Naive thymus-derived CD4-positive, alpha-beta T cell (primary cell): ENCODE data around the gene B9D2. TPM values are rescaled to one million over a fixed set of nuclear protein-coding genes. Genes with fewer than 3 reads are reported as not detected.

ENCODE experiments used
- ATAC-seq: fragments of 150-1000 bp; cut with Tn5 transposase; 2 replicates; pipeline ENCODE4 v1.10.0; 2021; ENCODE audit warnings: mild to moderate bottlenecking, moderate library complexity
- CTCF ChIA-PET: fragments of 350-600 bp; sonication (Branson Sonifier 250); formaldehyde crosslinking; loops from one replicate; lab custom pipeline; 2021; ENCODE audit warnings: antibody characterized with exemption; lab: Charles Lee
- POLR2A ChIA-PET: fragments of 350-600 bp; sonication (Branson Sonifier 250); formaldehyde crosslinking; loops from one replicate; lab custom pipeline; 2021; ENCODE audit warnings: antibody characterized with exemption, inconsistent platforms; lab: Charles Lee
- DNase-seq, 9 donors: peaks; one replicate each; pipeline versions ENCODE4 v3.0.0 to v3.0.0-alpha.2; 2020 to 2022; ENCODE audit warnings: mixed read lengths in 1 of 9
- H3K27ac ChIP-seq: one replicate; pipeline ENCODE4 v1.7.0; 2013; ENCODE audit warnings: mild to moderate bottlenecking, low read depth, low read length, moderate library complexity
- H3K27me3 ChIP-seq, 2 donors: one replicate each; pipeline ENCODE4 v1.7.0; 2013; ENCODE audit warnings: low read length in 2 of 2, mild to moderate bottlenecking in 2 of 2, moderate library complexity in 2 of 2; ENCODE audit not compliant: control insufficient read depth in 2 of 2, insufficient read depth in 2 of 2
- H3K36me3 ChIP-seq, 3 experiments: 1 replicate in 2 of 3; 2 replicates in 1 of 3; pipeline ENCODE4 v1.7.0; 2013; ENCODE audit warnings: low read length in 3 of 3, mild to moderate bottlenecking in 3 of 3, moderate library complexity in 1 of 3; ENCODE audit not compliant: insufficient read depth in 3 of 3, control insufficient read depth in 2 of 3
- H3K4me1 ChIP-seq, 2 donors: one replicate each; pipeline ENCODE4 v1.7.0; 2013; ENCODE audit warnings: low read length in 2 of 2, mild to moderate bottlenecking in 2 of 2, moderate library complexity in 1 of 2; ENCODE audit not compliant: control insufficient read depth in 2 of 2, insufficient read depth in 2 of 2
- H3K4me3 ChIP-seq: 2 replicates; pipeline ENCODE4 v1.7.0; 2013; ENCODE audit warnings: mild to moderate bottlenecking, low read length
- H3K9me3 ChIP-seq, 3 experiments: 1 replicate in 2 of 3; 2 replicates in 1 of 3; pipeline ENCODE4 v1.7.0; 2013; ENCODE audit warnings: low read length in 3 of 3; ENCODE audit not compliant: control insufficient read depth in 2 of 3
- H3K27ac Mint-ChIP-seq, 9 donors: one replicate each; pipeline ENCODE4 v1.8.0; 2020 to 2022; ENCODE audit warnings: mixed read lengths in 9 of 9, mild to moderate bottlenecking in 8 of 9, moderate library complexity in 5 of 9, inconsistent platforms in 2 of 9
- H3K27me3 Mint-ChIP-seq, 5 donors: one replicate each; pipeline ENCODE4 v1.8.0; 2021 to 2022; ENCODE audit warnings: mixed read lengths in 5 of 5, mild to moderate bottlenecking in 1 of 5
- H3K36me3 Mint-ChIP-seq, 5 donors: one replicate each; pipeline ENCODE4 v1.8.0; 2020 to 2022; ENCODE audit warnings: mixed read lengths in 5 of 5, mild to moderate bottlenecking in 3 of 5, inconsistent platforms in 1 of 5
- H3K4me1 Mint-ChIP-seq, 7 donors: one replicate each; pipeline ENCODE4 v1.8.0; 2020 to 2022; ENCODE audit warnings: mixed read lengths in 7 of 7, mild to moderate bottlenecking in 3 of 7, inconsistent platforms in 1 of 7
- H3K4me3 Mint-ChIP-seq, 10 donors: one replicate each; pipeline ENCODE4 v1.8.0; 2020 to 2022; ENCODE audit warnings: mild to moderate bottlenecking in 10 of 10, mixed read lengths in 10 of 10, moderate library complexity in 6 of 10, inconsistent platforms in 2 of 10
- H3K9me3 Mint-ChIP-seq, 11 donors: one replicate each; pipeline ENCODE4 v1.8.0; 2020 to 2022; ENCODE audit warnings: mixed read lengths in 11 of 11, mild to moderate bottlenecking in 4 of 11, inconsistent platforms in 1 of 11, moderate library complexity in 1 of 11
- intact Hi-C, 2 donors: fragments of 100-400 bp; cut with micrococcal nuclease; formaldehyde crosslinking; loops; one replicate each; pipeline ENCODE4 v1.15.1; 2023
- polyA plus RNA-seq, 2 donors: library from polyadenylated mRNA; unstranded; fragments of 300-500 nt; fragmentation: Illumina TruSeq; gene quantifications; one replicate each; pipeline ENCODE4 v1.2.3, GENCODE V29; 2021
- total RNA-seq, 6 experiments: library from RNA in 5 of 6; stranded (reverse) in 5 of 6; gene quantifications; 1 replicate in 5 of 6; 2 replicates in 1 of 6; pipeline ENCODE4 v1.2.3 and lab custom pipeline; 2021 to 2026

The B9D2 gene
- total and polyA plus RNA-seq, 7 experiments from 2014 or later, result 11.6 to 38.9 (median 18.0) TPM

DNA sequence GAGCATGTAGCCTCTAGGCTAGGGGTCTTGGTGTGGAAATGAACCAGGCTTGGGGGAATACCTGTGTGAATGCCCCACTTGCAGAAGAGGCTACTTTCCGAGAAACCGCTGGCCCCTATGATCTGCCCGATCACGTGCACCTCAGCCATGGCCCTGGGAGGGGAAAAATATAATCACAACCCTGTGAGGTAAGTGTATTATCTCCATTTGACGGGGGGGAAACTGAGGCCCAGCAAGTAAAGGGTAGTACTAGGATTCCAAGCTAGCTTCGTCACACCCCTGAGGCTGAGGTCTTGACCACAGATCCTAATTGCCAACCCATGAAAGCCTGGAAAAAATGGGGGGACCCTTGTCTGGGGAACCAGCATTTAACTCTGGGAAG, 587 bp downstream of the B9D2 start:
- H3K27ac ChIP-seq, result peak overlapping the region; percentile 99
- H3K36me3 Mint-ChIP-seq, result peaks cover 0 to 8% (median 3%) of the 10 kb centered on the region in 5 donors
- intact Hi-C loops, result loop anchor here (1.0 to 5.0 kb wide), 2 partner anchors 9 to 1016 kb away; partner anchors contain the start of genes C19orf47 (in 1 of the 2) and PLD3 (in 1 of the 2)
- no peaks in the 10 kb centered on the region for H3K27me3 ChIP-seq
- H3K9me3 ChIP-seq, result no peaks in the 10 kb centered on the region
- H3K36me3 ChIP-seq, result no peaks in the 10 kb centered on the region
- H3K27me3 Mint-ChIP-seq, result no peaks in the 10 kb centered on the region
- H3K4me1 ChIP-seq, result peaks cover 18 to 26% of the 10 kb centered on the region in 2 donors
- peak overlapping the region; percentile 98 for H3K4me3 ChIP-seq
- CTCF ChIA-PET, result interaction anchor here (0.5 to 4.2 kb wide), 6 partner anchors 8 to 88 kb away, joined by 3 to 39 read pairs (median 3); partner anchors contain the start of gene TGFB1
- no peak for DNase-seq
- POLR2A ChIA-PET, result interaction anchor here (0.6 to 5.2 kb wide), 20 partner anchors 9 to 879 kb away, joined by 3 to 127 read pairs (median 5); partner anchors contain the start of genes ACTMAP, BCKDHA, CCDC97 and COQ8B
- no peak for ATAC-seq
- H3K9me3 Mint-ChIP-seq, result no peaks in the 10 kb centered on the region
- peak overlapping the region; percentile 96 to 100 (median 99) for H3K27ac Mint-ChIP-seq
- peak overlapping the region; percentile 82 to 100 (median 98) for H3K4me3 Mint-ChIP-seq
- H3K4me1 Mint-ChIP-seq, result peaks cover 16 to 56% (median 44%) of the 10 kb centered on the region in 7 donors

DNA sequence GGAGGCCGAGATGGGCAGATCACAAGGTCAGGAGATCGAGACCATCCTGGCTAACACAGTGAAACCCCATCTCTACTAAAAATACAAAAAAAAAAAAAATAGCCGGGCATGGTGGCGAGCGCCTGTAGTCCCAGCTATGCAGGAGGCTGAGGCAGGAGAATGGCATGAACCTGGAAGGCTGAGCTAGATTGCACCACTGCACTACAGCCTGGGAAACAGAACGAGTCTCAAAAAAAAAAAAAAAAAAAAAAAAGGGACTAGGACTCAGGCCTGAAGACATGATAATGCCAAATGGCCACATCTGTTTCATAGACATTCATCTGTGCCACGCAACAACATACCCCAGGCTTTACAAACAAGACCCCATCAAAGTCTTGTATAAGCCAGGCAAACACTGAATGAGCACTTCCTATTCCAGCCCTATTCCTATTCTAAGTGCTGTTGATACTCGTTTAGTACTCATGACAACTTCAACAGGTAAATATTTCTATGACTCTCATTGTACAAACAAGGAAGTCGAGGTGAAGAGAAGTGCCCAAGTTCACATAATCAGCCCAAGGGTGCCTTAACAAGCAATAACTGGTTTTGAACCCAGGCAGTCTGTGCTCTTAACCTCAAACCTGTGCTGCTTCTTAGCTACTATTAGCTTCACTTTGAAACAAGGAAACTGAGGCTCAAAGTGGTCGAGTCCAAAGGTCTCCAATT, 1.7 kb downstream of the B9D2 start:
- DNase-seq (no peak), ATAC-seq (no peak)
- Histone ChIP-seq H3K36me3 (no peaks in the 10 kb centered on the region), H3K9me3 (no peaks in the 10 kb centered on the region), H3K4me3 (no peak overlapping the region), H3K27ac (peak overlapping the region; percentile 99), H3K4me1 (peaks cover 25 to 34% of the 10 kb centered on the region in 2 donors), H3K27me3 (no peaks in the 10 kb centered on the region)
- no peaks in the 10 kb centered on the region for H3K27me3 Mint-ChIP-seq
- POLR2A ChIA-PET, result interaction anchor here (1.4 to 5.2 kb wide), 5 partner anchors 10 to 99 kb away, joined by 6 to 127 read pairs (median 10); partner anchors contain the start of genes HNRNPUL1 and TGFB1
- H3K9me3 Mint-ChIP-seq, result no peaks in the 10 kb centered on the region
- H3K4me1 Mint-ChIP-seq, result peaks cover 27 to 67% (median 55%) of the 10 kb centered on the region in 7 donors
- H3K27ac Mint-ChIP-seq, result peak overlapping the region; percentile 96 to 100 (median 99)
- intact Hi-C loops, result loop anchor here in 1 of 2 donors (5.0 kb wide), 1 partner anchor 1015 kb away; the partner anchor contains the start of genes C19orf47 and PLD3
- H3K36me3 Mint-ChIP-seq, result peaks cover 0 to 8% (median 3%) of the 10 kb centered on the region in 5 donors
- peak overlapping the region; percentile 19 to 100 (median 96) for H3K4me3 Mint-ChIP-seq
- CTCF ChIA-PET, result interaction anchor here (0.6 to 4.2 kb wide), 2 partner anchors 10 to 60 kb away, joined by 4 to 39 read pairs; partner anchors contain the start of gene TGFB1

DNA sequence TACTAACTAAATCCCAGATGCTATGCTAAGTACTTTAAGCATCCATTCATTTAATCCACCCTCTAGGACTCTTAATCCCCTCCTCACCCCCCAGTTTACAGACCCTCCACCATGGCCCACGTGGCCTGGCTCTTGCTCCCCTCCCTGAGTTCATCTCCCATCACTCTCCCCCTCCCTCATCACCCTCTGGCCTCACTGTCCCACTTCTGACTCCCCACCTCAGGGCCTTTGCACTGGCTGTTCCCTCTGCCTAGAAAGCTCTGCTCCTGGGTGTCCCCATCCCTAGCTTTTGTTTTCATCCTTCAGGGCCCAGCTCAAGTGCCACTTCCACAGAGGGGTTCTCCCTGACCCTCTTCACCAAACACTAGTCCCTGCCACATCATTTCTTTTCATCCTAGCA, 4.2 kb downstream of the B9D2 start:
- no peak overlapping the region for H3K4me3 ChIP-seq
- CTCF ChIA-PET, result interaction anchor here (0.5 to 0.6 kb wide), 2 partner anchors 21 to 172 kb away, joined by 3 to 4 read pairs; no protein-coding TSS in a partner anchor

GRCh38 chr19:41357746-41358145, 6.2 kb downstream of the B9D2 start:
- H3K36me3 ChIP-seq, result peaks cover 0 to 8% (median 0%) of the 10 kb centered on the region in 3 experiments
- peak overlapping the region; percentile 96 for H3K27ac ChIP-seq
- peak overlapping the region; percentile 1 for H3K4me3 ChIP-seq
- CTCF ChIA-PET, result no interaction called here
- intact Hi-C loops, result loop anchor here in 1 of 2 donors (10.0 kb wide), 1 partner anchor 583 kb away; the partner anchor contains the start of genes MIA and RAB4B
- H3K4me3 Mint-ChIP-seq, result peak overlapping the region; percentile 52 to 91 (median 81)
- DNase-seq (no peak), ATAC-seq (no peak)
- H3K9me3 Mint-ChIP-seq, result peaks cover 0 to 3% (median 0%) of the 10 kb centered on the region in 11 donors
- peak overlapping the region; percentile 82 to 100 (median 97) for H3K27ac Mint-ChIP-seq
- POLR2A ChIA-PET, result interaction anchor here (1.0 to 2.1 kb wide), 6 partner anchors 11 to 94 kb away, joined by 3 to 12 read pairs (median 4); partner anchors contain the start of gene HNRNPUL1
- H3K9me3 ChIP-seq, result no peaks in the 10 kb centered on the region
- peaks cover 26 to 51% of the 10 kb centered on the region in 2 donors for H3K4me1 ChIP-seq
- no peaks in the 10 kb centered on the region for H3K27me3 ChIP-seq
- H3K36me3 Mint-ChIP-seq, result peaks cover 0 to 15% (median 0%) of the 10 kb centered on the region in 5 donors
- H3K4me1 Mint-ChIP-seq, result peaks cover 39 to 71% (median 56%) of the 10 kb centered on the region in 7 donors
- no peaks in the 10 kb centered on the region for H3K27me3 Mint-ChIP-seq

More for the DNA sequence above, 4.2 kb downstream of the B9D2 start:
- H3K4me1 ChIP-seq, result peaks cover 34 to 56% of the 10 kb centered on the region in 2 donors
- no peak overlapping the region for H3K27ac ChIP-seq
- DNase-seq (no peak), ATAC-seq (no peak)
- H3K4me1 Mint-ChIP-seq, result peaks cover 41 to 82% (median 69%) of the 10 kb centered on the region in 7 donors
- no peaks in the 10 kb centered on the region for H3K9me3 Mint-ChIP-seq
- H3K9me3 ChIP-seq, result no peaks in the 10 kb centered on the region
- intact Hi-C loops, result loop anchor here (5.0 to 10.0 kb wide), 2 partner anchors 585 to 1012 kb away; partner anchors contain the start of genes C19orf47 (in 1 of the 2), MIA (in 1 of the 2), PLD3 (in 1 of the 2) and RAB4B (in 1 of the 2)
- peaks cover 0 to 16% (median 0%) of the 10 kb centered on the region in 5 donors for H3K36me3 Mint-ChIP-seq
- H3K36me3 ChIP-seq, result no peaks in the 10 kb centered on the region
- no peaks in the 10 kb centered on the region for H3K27me3 Mint-ChIP-seq
- POLR2A ChIA-PET, result interaction anchor here (1.2 to 2.6 kb wide), 2 partner anchors 56 to 96 kb away, joined by 3 to 10 read pairs; partner anchors contain the start of gene HNRNPUL1
- H3K27ac Mint-ChIP-seq, result peak overlapping the region; percentile 14 to 76 (median 53)
- H3K27me3 ChIP-seq, result no peaks in the 10 kb centered on the region
- H3K4me3 Mint-ChIP-seq, result peak overlapping the region in 4 of 10 donors; percentile 17 to 65 (median 23)

DNA sequence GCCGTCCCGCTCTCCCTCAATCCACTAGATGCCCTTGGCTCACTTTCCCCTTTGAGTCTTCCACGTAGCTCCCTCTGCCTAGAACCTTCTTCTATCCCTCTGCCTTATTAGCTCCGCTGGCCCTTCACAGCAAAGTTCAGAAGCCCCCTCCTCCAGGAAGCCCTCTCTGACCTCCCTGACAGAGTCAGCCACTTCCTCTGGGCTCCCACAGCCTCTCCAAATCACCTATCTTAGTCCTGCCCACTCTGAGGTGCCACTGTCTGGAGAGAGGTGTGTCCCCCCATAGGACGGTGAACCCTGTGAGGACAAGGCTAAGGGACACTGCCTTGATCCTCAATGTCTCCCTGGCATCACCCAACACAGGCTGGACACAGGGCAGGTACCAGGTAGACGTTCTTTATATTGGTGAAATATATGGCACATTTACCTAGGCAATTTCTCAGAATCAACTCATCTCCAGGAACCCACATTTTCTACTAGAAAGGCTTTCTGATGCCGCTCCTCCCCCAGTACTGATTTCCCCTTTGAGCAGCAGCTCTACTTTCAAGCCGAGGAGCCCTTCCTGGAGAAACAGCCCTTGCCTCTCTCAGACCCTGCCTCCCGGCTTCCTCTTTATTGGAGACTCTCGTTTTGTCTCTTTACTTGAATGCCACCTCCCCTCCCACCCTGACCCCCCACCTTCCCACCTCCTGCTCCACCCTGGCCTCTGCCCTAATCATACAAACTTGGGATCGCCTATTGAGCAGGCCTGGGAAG, 6.8 kb downstream of the B9D2 start:
- ChIA-PET CTCF (interaction anchor here (0.6 to 1.5 kb wide), 3 partner anchors 9 to 775 kb away, joined by 3 to 7 read pairs (median 4); no protein-coding TSS in a partner anchor), POLR2A (interaction anchor here (0.6 to 7.4 kb wide), 11 partner anchors 11 to 601 kb away, joined by 3 to 95 read pairs (median 3); partner anchors contain the start of gene HNRNPUL1)
- H3K27me3 ChIP-seq, result no peaks in the 10 kb centered on the region
- Mint-ChIP-seq H3K4me3 (peak overlapping the region; percentile 65 to 91 (median 80)), H3K36me3 (peaks cover 0 to 17% (median 0%) of the 10 kb centered on the region in 5 donors), H3K27me3 (no peaks in the 10 kb centered on the region), H3K4me1 (peaks cover 35 to 66% (median 50%) of the 10 kb centered on the region in 7 donors), H3K9me3 (peaks cover 0 to 3% (median 0%) of the 10 kb centered on the region in 11 donors), H3K27ac (peak overlapping the region; percentile 92 to 100 (median 97))
- H3K4me3 ChIP-seq, result peak overlapping the region; percentile 14
- H3K9me3 ChIP-seq, result no peaks in the 10 kb centered on the region
- H3K4me1 ChIP-seq, result peaks cover 26 to 50% of the 10 kb centered on the region in 2 donors
- DNase-seq (peak in 6 of 9 donors; percentile 44 to 57 (median 47)), ATAC-seq (no peak)
- H3K36me3 ChIP-seq, result peaks cover 0 to 14% (median 0%) of the 10 kb centered on the region in 3 experiments
- intact Hi-C loops, result loop anchor here in 1 of 2 donors (10.0 kb wide), 1 partner anchor 582 kb away; the partner anchor contains the start of genes MIA and RAB4B
- H3K27ac ChIP-seq, result peak overlapping the region; percentile 96
